Renal pelvis (tissue), 4 donors: ENCODE results near the gene DAB2IP. TPM values are rescaled to one million over a fixed set of nuclear protein-coding genes. Genes with fewer than 3 reads are reported as not detected.

ENCODE experiments used
- DNase-seq: peaks from one replicate; pipeline ENCODE4 v3.0.0-alpha.2; 2013
- polyA plus RNA-seq, 3 donors: library from polyadenylated mRNA; unstranded; fragments of 120-200 nt; gene quantifications; one replicate each; pipeline ENCODE4 v1.2.1, GENCODE V29; 2013; ENCODE audit not compliant: insufficient read length in 3 of 3

Gene DAB2IP
- polyA plus RNA-seq, 3 donors = 40.0 to 49.1 (median 48.2) TPM

DNA sequence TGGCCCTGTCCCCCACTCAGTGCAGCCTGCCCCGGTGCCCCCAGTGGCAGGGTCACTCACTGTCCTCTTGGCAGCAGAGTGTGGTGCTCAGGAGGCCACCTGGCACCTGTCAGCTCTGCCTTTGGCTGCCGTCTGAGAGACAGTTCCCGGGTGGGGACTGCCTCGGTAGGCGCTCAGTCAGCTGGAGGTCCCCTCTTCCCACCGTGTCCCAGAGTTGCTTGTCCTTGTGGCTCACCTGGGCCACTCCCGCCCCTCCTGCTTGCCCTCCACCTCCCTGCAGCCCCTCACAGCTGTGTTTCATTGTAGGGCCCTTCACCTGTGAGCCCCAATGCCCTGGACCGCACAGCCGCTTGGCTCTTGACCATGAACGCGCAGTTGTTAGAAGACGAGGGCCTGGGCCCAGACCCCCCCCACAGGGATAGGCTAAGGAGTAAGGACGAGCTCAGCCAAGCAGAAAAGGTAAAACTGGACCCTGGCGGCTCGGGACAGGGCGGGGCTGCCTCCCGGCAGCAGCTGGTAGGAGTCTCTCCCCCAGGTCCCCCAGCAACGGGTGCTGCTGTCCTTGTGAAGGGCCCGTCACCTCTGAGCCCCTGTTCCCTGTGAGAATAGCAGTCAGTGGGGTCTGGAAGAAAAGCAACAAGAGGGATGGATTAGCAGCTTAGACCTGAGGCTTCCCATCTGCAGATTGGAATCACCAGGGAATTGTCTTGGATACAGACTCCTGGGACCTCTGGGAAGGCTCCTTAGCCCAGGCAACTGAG is 122.7 kb downstream of the DAB2IP start:
- no peak for DNase-seq

DNA sequence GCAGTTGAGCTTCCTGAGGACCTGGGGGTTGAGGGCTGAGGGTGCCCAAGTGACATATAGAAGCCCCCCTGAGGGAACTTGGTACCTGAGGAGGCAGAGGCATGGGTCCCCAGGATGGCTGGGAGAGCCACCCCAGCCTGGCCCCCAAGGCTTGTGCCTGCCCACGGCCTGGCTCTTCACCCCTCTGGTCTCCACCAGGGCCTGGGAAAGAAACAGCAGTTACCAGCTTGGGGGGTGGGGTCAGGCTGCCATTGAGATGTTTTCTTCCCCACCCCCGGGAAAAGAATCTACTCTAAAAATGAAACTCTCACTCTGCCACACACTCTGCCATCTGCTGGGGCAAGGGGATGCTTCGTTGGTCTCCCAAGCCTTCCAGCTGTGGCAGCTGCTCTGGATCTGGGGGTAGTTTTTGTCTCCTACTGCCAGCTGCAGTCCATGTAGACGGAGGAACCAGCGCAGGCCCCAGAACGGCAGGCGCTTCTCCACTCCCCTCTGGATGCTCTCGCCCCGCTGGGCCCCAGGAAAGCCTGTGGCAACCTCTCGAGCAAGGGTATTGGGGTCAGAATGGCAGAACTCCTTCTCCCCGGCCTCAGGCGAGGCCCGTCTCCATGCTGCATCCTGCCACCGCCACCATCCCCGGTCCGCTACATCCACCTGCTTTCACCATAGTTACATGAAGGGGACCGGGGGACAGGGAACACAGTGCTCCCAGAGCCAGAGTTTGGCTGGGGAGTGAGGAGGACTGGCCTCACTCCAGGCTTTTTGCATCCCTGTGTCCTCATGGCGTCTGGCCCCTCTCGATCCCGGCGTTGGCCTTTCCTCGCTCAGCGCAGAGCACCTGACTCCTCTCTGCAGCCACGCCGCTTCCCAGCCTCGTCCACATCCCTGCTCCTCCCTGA is 123.5 kb downstream of the DAB2IP start:
- no peak for DNase-seq

DNA sequence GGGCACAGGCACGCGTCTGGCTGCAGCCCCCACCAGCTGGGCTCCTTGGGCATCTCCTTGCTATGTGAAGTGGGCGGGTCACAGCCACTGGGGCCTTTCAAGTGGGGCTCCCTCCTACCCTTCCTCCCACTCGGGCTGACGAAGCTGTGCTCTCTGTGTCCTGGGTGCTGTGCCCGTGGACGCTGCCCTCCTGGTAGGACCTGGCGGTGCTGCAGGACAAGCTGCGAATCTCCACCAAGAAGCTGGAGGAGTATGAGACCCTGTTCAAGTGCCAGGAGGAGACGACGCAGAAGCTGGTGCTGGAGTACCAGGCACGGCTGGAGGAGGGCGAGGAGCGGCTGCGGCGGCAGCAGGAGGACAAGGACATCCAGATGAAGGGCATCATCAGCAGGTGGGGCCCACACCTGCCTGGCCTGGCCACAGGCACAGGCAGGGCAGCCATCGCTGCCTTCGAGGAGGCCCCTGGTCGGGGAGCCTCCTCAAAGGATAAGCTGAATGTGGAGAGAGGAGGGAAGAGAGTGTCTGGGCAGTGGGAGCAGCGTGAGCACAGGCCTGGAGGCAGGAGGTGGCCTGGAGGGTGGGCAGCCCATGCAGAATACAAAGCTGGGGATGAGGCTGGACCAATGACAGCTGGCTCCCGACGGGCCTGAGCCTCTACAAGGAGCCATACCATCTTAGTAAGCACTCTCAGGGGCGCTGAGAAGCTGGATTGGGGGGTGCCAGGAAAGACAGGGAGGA is 124.7 kb downstream of the DAB2IP start:
- DNase-seq = no peak

DNA sequence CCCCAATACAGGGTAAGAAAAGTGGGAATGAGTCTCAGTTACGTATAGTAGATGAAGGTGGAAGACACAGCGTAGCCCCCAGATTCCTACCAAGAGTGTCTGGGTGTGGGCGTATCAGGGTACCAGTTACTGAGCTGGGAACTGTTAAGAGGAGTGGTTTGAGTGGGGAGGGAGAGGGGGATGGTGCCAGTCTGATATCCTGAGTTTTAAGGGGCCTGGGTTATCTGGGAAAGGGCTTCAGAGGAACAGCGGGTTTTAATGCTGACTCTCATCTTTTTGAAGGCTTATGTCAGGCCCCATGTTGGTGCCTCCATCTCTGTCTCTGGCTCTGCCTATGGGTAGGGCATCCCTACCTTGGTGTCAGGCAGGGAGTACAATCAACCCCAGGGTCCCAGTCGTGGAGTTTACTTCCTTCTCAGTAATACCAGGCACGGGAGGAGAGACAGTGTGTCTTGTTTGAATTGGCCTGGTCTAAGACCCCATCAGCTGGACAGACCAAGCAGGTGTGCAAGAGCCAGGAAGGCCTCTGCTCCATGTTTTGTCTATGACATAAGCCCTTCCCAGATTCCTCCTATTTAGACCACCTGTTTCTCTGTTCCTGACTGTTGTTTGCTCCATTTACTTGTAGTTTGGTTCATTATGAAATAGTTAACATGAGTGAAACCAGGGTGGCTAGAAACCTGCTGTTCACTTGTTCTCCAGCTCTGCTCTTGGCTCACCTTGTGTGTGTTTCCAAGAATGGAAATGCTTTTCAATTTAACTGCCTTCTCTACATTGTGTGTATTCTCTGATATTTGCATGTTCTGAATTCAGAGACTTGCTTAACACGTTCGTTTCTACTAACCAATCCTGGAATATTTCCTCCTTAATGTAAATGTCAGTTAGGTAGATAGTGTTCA is 125.6 kb downstream of the DAB2IP start:
- no peak for DNase-seq

DNA sequence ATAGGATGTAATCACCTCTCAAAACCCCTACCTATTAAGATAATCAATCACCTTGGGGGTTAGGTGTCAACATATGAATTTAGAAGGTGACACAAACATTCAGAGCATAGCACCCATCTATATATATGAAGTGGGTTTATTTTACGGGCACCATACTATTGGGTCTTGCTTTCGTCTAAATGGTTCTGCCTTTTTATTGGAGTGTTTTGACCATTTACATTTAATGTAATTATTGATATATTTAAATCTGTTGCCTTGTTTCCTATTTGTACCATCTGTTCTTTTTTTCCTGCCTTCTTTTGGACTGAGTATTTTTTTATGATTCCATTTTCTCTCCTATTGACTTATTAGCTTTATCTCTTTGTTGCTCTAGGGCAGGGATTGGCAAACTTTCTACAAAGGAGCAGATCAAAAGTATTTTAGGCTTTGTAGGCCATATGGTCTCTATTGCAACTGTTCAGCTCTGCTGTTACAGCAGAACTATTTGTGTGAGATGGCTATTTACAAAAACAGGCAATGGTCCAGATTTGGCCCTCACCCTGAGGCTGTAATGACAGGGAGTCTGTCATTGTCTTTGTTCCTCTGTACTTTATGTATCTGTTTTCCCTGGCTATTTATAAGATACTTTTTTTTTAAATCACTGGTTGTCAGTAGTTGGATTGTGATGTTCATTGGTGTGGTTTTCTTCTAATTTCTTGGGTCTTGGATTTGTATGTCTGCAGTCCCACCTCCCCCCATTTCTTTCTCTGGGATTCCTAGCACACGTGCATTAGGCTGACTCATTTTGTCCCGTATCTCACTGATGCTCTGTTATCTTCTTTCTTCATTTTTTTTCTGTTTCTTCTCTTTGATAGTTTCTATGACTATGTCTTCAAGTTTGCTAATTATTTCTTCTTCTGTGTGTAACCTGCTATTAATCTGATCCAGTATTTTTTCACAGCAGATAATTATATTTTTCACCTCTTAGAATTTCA is 127.1 kb downstream of the DAB2IP start:
- no peak for DNase-seq

DNA sequence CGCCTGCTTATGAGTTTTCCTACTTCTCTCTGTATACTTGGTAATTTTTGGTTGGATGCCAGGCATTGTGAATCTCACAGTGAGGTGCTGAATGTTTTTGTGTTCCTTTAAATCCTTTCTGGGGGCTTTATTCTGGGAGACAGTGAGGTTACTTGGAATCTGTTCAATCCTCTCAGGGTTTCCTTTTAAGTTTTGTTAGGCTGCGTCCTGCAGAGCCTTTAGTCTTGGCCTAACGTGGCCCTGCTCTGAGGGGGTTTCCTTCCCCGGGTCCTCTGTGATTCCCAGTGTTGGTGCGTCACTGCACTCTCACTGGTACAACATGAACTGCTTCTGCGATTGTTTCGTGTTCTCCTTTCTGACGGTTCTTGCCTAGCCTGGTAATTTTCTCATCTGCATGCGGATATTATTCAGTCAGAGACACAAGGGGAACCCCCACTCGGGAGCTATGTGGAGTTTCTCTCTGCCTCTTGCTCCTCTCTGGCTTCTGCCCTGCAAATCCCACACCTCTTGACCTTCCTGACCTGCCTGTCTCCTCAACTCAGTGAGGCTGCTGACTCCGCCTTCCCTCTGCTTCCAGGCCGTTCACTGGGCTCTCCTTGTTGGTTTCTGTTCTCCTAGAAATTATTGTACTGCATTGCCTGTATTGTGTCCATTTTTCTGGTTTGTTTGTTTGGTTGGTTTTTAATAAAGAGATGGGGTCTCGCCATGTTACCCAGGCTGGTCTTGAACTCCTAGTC is 128.1 kb downstream of the DAB2IP start:
- DNase-seq = no peak

DNA sequence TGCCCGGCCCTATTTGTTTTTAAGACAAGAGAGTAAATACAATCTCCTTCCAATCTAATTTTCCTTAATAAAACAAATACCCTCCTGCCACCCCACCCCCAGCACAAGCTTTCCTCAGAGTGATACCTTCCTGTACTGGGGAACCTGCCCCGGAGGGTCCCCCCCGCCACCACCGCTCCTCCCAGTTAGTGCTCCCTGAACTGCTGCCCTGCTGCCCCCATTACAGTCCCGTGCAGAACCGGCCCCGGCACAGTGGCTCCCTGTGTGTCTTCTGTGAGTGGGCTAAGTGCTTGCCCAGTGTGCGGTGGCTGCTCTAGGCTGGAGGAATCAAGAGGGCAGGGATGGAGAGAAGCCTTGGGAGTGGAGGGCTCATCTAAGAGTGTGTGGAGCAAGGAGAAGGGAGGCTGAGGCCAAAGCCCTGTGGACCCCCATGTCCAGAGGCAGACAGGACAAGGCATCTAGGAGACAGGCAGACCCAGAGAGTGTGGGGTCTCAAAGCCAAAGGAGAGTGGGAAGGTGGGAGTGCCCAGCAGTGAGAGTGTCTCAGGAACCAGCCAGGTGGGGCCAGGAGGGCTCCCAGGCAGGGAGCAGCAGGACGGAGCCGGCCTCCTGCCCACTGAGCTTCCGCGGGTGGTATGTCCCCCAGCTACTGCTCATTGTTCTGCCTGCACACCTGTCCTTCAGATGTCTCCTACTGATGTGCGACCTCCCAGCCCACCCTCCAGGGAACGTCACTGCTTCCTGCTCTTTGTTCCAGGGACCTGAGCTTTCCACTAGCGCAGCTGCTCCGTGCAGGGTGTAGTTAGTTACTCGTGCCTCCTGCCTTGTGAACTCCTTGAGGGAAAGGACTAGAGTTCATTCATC is 129.0 kb downstream of the DAB2IP start:
- no peak for DNase-seq

DNA sequence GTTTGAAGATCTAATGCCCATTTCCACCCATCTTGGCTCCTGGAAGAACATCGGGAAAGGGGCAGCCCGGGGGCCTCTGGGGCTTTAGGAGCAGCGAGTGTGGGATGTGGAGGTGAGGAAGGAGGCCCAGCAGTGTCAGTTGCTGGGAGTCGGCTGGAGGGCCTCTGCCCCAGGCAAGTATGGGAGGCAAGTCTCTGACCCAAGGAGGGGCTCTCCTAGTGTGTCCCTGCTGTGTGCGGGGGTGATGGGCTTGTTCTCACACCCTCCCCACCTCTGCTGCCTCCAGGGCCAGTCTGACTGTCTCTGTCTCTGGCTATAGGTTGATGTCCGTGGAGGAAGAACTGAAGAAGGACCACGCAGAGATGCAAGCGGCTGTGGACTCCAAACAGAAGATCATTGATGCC is 129.7 kb downstream of the DAB2IP start:
- DNase-seq = no peak

DNA sequence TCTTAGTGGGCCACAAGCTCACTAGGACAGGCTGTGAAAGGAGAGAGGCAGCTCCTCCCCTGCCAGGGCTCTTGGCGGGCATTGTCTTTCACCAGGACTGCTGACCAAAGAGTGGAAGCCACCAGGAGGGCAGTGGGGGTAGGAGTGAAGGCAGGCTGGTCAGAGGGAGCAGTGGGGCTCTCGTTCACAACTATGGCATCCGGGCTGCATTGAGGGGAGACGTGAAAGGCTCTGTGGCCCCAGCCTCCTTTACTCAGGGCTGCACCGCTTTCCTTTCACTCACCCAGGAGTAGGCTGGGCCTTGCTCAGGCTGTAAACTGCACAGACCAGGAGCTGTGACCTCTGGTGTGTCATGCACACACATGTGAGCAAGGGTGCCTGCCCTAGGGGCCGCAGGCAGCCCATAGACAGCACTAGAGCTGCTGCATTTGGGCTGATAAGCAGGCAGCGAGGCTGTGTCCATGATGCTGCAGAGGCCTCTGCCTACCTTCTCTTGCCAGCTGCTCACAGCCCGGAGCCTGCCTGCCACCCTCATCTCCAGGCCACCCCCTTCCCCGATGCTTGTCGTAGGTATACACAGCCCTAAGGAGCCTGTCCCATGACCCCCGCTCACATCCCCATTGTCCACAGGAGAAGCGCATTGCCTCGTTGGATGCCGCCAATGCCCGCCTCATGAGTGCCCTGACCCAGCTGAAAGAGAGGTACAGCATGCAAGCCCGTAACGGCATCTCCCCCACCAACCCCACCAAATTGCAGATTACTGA is 130.4 kb downstream of the DAB2IP start:
- no peak for DNase-seq

DNA sequence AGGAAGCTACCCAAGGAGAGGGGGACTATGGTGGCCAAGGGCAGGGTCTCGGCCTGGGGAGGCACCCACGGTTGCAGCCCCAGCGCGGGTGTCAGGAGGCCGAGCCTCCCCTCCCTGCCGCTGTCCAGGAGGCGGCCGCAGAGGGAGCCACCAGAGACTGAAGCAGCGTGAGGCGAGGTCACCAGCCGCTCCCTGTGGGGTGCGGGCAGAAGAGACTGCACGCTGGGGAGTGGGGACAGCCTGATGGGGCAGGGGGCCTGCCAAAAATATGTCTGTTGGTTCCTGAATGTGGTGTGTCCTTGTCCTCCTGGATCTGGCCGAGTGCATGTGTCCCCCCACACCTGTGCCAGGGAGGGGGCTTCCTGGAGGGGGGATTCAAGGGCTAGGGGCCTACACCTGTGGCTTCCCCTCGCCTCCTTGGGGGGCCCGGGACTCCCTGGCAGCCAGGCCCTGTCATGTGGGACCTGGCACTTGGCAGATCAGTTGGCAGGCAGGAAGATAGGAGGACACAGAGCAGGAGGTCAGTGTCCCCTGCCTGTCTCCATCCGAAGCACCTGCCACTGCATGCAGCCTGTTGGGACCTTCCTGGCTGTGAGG is 131.2 kb downstream of the DAB2IP start:
- no peak for DNase-seq

DNA sequence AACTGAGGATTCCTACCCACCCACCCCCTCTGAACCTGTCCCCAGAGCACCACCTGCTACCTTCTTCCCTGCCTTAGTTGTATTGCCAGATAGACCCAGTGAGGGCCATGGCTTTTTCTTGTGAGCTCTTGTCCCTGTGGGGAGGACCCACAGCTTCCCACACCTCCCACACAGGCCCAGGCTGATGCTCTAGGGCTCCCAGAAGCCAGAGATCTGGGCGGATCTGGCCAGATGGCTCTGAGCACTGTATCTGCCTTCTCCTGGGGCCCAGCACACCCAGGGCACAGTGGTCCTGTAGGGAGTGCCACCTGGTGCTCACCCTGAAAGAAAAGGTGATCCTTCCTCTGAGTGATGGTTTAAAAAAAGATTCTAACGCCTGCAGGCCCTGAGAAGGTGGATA is 131.7 kb downstream of the DAB2IP start:
- no peak for DNase-seq

DNA sequence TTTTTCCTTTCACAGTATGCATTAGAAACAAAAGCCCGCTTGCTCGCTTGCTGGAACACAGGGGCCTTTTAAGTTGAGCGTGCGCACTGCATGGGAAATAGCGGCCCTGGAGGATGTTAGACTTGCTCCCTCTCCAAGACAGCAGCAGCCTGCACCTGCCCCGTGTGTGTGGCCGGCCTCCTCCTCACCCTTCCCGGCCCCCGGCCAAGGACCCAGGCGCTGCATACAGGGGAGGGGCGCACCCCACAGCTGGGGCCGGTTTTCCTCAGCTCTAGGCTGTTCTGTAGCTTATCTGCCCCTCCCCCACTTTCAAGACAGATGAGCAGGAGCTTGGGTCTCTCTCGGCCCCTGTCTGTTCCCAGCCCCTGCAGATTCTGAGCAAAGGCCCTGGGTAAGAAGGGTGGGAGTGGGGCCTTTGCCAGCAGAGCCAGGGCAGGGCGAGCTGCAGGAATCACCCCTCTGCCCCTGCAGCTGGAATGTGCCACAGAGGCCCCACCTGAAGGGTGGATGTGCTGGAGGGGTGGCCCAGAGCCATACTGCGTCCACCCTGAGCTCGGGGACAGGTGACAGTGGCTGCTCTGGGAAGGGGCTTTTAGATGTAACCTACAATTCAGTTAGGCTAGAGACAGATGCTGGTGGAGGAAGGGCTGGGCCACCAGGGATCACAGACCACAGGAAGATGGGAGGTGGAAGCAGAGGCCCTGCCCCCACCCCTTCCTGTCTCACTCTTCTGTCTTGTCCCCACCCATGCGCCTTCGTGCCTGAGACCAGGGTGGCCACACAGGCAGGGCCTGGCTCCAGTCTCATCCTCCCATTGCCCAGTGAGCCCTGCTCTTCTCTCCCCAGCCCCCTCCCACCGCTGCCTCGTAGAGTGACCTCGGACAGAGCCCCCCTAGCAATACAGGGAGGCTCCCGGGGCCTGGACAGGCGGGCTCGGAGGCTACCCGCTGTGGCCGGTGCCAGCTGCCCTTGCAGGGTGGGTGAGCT is 132.4 kb downstream of the DAB2IP start:
- DNase-seq = no peak

DNA sequence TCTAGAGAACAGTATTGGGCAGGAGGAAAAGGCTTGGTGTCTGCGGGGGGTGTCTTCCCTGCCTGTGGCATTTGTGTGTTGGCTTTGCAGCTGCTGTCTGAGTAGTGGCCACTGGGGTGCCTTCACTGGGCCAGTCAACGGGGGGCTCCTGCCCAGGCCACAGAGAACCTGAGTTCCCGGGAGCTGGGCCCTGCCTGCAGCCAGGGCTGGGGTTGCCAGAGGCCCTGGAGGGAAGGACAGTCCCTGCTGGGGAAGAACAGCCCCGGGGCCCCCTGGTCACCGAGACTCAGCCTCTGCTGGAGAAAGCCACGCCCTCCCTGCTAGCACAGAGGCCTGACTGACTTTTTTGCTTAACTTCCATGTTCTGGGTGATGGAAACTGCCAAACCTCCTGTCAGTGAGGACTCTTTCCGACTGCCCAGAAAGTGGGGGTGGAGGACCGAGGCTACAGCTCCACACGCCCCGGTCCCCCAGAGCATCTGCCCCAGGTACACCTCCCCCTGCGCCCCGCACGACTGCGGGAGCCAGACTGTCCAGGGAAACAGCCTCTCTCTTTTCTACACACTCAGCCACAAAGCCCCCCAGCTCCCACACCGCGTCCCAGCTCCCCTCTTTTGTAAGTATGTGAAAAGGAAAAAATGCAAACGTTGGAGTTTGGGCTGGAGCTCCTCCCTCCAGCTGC is 133.4 kb downstream of the DAB2IP start:
- DNase-seq = no peak

DNA sequence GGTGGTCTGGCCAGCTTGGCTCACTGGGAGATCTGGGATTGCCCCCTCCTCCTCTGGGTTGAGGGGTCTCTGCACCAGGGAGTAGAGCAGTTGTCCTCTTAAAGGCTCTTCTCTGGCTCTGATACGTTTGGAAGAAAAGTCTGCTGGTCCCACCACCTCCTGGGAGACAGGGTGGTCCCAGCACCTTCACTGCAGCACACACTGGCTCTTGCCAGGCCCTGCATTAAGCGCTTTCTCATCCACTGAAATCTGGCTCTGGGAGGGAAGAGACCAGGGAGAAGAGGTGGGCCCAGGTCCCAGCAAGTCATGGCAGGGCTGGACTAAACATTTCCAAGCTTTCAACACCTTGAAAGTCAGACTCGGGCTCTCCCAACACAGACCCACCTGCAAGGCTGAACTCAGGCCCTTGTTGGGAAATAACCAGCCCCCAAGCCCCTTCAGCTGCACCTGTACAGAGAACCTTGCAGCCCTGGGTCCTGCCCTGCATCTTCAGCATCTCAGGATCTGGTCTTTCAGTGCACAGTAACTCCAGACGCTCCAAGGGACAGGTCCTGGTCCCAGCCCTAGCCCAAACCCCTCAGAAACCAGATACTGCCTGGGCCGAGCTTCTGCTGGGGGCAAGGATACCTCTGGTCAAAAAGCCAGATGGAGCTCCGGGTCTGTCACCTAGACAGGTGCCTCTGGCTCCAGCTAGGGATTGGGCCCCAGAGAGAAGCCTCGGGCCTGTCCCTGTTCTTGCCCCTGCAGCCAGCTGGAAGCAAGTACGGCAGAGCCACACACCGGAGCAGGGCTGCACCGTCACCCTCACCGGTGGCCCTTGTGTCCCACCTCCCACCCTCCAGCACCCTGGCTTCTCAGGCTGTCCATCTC is 134.5 kb downstream of the DAB2IP start:
- no peak for DNase-seq
